Neural progenitor cell (in vitro differentiated cells): ENCODE measurements around the gene PDK4.

Experiments
- EZH2 ChIP-seq: fragments of 200-600 bp; sonication (generic); IDR thresholded peaks from 2 replicates; pipeline ENCODE4 v1.6.1; 2017; ENCODE audit warnings: antibody characterized with exemption, mild to moderate bottlenecking, moderate library complexity
- EZH2phosphoT487 ChIP-seq: fragments of 200-600 bp; sonication (generic); IDR thresholded peaks from 2 replicates; pipeline ENCODE4 v1.6.1; 2017; ENCODE audit warnings: antibody characterized with exemption
- TF ChIP-seq, protein P1 (sequence below): fragments of 200-600 bp; sonication (generic); IDR thresholded peaks from 2 replicates; pipeline ENCODE4 v1.5.1; 2017; ENCODE audit warnings: antibody characterized with exemption, mild to moderate bottlenecking

DNA sequence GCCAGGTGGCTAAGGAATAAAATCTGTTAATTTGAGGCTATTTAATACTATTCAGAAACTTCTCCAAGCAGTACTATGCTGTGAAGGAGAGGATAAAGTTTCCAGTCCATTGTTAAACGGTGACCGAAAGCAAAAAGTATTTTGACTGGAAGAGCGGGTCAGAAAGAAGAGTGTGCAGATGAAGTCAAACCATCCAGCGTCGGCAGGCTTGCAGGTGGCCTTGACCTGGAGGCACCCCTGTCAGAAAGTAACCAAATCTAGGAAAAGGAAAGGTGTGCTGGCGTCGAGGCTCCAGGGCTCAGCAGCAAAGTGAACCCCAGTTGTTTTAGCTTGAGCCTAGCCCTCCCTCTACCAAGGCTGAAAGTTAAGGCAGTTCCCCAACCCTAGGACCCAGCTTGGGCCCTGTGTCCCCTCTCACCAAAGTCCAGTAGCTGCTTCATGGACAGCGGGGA lies 544 bp downstream of the PDK4 start:
- TF ChIP-seq, protein P1, sequence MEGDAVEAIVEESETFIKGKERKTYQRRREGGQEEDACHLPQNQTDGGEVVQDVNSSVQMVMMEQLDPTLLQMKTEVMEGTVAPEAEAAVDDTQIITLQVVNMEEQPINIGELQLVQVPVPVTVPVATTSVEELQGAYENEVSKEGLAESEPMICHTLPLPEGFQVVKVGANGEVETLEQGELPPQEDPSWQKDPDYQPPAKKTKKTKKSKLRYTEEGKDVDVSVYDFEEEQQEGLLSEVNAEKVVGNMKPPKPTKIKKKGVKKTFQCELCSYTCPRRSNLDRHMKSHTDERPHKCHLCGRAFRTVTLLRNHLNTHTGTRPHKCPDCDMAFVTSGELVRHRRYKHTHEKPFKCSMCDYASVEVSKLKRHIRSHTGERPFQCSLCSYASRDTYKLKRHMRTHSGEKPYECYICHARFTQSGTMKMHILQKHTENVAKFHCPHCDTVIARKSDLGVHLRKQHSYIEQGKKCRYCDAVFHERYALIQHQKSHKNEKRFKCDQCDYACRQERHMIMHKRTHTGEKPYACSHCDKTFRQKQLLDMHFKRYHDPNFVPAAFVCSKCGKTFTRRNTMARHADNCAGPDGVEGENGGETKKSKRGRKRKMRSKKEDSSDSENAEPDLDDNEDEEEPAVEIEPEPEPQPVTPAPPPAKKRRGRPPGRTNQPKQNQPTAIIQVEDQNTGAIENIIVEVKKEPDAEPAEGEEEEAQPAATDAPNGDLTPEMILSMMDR = no peak
- TF ChIP-seq EZH2phosphoT487 (no peak), EZH2 (no peak)
